ENCODE measurements around the gene CYB5B.

The CYB5B gene

DNA sequence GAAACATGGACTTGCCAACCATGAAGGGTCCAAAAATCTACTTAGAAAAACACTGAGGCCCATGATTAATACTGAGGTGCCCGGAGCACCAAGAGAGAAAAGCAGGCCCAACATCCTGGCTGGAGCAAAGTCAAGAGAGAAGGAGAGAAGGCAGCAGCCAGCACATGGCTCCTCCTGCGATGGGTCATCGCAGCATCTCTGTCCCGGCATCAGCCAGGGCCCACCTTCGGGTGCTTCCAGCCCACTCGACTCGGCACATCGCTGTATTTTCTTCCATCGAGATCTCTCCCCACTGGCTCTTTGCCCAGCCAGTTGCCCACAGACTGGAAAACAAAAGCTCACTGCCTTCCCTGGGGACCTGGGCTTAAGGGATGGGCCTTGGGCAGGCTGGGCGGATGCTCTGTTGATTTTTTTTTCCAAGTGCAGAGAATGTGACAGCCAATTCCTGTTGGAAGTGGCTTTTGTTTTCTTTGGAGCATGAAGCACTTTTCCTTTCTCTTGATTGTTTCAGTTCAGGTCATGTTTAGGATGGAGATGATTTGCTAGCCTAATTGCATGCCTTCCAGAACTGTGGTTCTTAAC is 58.1 kb downstream of the CYB5B start:
- no peak for DNase-seq (ENCODE audit: extremely low read depth in 1 of 2, low read depth in 1 of 2)

- no peak for DNase-seq (ENCODE audit: extremely low read depth in 1 of 2, low read depth in 1 of 2)
Measured at GRCh38 chr16:69483611-69484010, 59.2 kb downstream of the CYB5B start.

- no peak for DNase-seq (ENCODE audit: extremely low read depth in 1 of 2, low read depth in 1 of 2)
Measured at GRCh38 chr16:69485361-69485760, 60.9 kb downstream of the CYB5B start.

DNA sequence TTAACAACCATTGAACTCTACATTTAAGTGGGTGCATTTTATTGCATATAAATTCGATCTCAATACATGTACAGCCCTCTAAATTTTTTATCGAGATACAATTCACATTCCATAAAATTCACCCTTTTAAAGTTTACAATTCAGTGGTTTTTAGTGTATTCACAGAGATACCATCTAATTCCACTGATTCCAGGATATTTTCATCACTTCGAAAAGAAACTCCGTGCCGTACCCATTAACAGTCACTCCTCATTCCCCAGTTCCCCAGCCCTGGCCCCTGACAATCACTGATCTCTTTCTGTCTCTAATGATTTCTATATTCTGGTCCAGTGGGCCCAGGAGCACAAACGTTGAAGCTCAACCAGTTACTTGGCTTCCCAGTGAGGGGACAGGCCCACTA is 61.4 kb downstream of the CYB5B start:
- DNase-seq (ENCODE audit: extremely low read depth in 1 of 2, low read depth in 1 of 2) = no peak

- DNase-seq (ENCODE audit: extremely low read depth in 1 of 2, low read depth in 1 of 2) = no peak
Measured at GRCh38 chr16:69486272-69486671, 61.9 kb downstream of the CYB5B start.

- no peak for DNase-seq (ENCODE audit: extremely low read depth in 1 of 2, low read depth in 1 of 2)
Measured at GRCh38 chr16:69486724-69487123, 62.3 kb downstream of the CYB5B start.

DNA sequence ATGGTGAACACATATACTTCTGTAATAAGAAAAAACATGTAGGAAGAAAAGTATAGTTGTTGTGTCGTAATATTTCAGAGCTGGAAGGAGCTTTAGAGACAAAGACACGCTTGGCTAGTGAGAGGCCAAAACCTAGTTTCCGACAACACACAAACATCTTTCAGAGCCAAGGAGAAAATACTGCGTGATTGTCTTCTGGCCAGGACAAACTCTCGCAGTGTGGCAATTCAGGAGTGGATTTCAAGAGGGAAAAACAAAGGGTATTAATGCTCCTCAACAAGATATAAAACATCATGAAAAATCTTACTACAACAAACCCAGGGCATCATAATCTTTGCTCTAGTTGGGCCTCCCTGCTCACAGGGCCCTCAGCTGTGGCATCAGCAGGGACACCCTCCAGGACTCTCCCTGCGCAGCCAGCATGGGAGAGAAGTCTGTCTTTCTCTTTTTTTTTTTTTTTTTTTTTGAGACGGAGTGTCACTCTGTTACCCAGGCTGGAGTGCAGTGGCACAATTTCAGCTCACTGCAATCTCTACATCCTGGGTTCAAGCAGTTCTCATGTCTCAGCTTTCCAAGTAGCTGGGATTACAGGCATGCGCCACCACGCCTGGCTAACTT is 66.4 kb downstream of the CYB5B start:
- no peak for DNase-seq (ENCODE audit: extremely low read depth in 1 of 2, low read depth in 1 of 2)

DNA sequence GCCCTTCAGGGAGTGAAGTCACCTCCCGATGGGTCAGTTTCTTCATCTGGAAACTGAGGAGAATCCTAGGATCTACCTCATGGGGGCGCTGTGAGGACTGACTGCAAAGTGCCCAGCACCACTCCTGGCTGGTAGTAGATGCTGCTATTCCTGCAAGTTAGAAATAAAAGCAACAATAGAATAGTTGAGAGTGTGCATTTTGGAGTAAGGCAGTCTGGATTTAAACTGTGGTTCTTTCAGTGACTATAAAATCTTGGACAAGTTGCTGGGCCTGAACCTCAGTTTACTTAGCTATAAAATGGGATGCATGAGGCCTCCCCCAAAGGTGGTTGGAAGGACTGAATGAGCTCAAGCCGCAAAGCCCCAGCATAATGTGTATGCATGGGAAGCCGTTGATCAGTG is 70.6 kb downstream of the CYB5B start:
- peak in 1 of 2 donors; percentile 15 for DNase-seq (ENCODE audit: extremely low read depth in 1 of 2, low read depth in 1 of 2)

- no peak for DNase-seq (ENCODE audit: extremely low read depth in 1 of 2, low read depth in 1 of 2)
Measured at GRCh38 chr16:69495821-69496220, 71.4 kb downstream of the CYB5B start.

DNA sequence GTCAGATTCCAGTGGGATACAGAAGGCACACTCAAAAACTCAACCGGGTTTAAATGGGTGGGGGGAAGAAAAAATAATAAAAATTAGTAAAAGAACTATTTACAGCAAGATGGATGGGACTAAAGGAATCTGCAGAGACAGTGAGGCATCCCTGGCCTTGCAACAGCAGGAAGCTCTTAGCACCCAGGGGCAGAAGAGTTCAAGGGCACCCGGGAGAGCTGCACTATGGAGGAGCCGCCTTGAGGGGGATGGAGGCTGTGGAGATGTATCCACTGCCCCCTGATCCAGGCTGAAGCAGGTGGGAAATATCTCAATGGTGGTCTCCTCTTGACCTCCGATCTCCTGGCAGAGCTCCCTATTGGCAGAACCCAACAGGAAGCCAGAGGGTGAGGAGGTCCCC is 72.0 kb downstream of the CYB5B start:
- DNase-seq (ENCODE audit: extremely low read depth in 1 of 2, low read depth in 1 of 2) = no peak

DNA sequence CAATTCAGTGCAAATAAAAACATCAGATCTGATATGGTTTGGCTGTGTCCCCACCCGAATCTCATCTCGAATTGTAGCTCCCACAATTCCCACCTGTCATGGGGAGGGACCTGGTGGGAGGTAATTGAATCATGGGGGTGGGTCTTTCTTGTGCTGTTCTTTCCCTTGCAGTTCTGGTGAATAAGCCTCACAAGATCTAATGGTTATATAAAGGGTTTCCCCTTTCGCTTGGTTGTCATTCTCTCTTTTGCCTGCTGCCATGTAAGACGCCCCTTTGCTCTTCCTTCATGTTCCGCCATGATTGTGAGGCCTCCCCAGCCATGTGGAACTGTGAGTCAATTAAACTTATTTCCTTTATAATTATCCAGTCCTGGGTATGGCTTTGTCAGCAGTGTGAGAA is 72.5 kb downstream of the CYB5B start:
- DNase-seq (ENCODE audit: extremely low read depth in 1 of 2, low read depth in 1 of 2) = no peak

GRCh38 chr16:69497876-69498596 is 73.6 kb downstream of the CYB5B start:
- DNase-seq (ENCODE audit: extremely low read depth in 1 of 2, low read depth in 1 of 2) = no peak

DNA sequence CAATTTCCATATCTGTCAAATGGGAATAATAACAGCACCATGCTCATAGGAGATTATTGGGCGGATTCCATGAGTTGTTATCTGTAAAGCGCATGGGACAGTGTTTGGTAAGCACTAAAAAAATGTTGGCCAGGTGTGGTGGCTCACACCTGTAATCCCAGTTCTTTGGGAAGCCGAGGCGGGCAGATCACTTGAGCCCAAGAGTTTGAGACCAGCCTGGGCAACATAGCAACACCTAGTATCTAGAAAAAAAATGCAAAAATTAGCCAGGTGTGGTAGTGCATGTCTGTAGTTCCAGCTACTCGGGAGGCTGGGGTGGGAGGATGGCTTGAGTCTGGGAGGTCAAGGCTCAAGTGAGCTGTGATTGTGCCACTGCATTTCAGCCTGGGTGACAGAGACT is 74.5 kb downstream of the CYB5B start:
- DNase-seq (ENCODE audit: extremely low read depth in 1 of 2, low read depth in 1 of 2) = no peak

DNA sequence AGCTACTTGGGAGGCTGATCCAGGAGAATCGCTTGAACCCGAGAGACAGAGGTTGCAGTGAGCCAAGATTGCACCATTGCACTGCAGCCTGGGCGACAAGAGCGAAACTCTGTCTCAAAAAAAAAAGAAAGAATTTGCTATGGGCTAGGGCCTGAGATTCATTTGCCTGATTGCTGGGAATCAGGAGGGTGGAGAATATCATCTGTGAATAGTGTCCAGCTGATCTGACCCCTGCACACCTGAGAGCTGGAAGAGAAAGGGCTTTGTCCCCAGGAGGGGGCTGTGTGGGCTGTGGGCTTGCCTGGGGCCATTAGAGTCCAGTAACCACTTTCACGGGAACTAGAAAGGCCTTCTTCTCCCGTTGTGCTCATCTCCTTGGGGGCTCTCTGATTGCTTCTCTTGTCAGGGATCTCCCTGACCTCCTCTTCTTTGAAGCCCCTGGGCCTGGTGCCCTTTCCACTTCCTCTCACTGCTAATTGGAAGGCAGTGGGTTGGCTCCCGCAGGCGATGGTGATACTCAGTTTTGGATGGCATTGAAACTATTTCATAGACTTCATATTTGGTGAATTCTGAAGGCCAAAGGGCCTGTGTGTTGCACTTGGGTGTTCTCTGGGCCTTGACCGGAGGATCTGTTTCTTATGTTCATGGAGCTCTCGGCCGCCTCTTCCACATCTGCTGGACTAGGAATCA is 75.3 kb downstream of the CYB5B start:
- no peak for DNase-seq (ENCODE audit: extremely low read depth in 1 of 2, low read depth in 1 of 2)

GRCh38 chr16:69500496-69500895 is 76.1 kb downstream of the CYB5B start:
- no peak for DNase-seq (ENCODE audit: extremely low read depth in 1 of 2, low read depth in 1 of 2)

GRCh38 chr16:69501956-69502745 is 77.7 kb downstream of the CYB5B start:
- no peak for DNase-seq (ENCODE audit: extremely low read depth in 1 of 2, low read depth in 1 of 2)

DNA sequence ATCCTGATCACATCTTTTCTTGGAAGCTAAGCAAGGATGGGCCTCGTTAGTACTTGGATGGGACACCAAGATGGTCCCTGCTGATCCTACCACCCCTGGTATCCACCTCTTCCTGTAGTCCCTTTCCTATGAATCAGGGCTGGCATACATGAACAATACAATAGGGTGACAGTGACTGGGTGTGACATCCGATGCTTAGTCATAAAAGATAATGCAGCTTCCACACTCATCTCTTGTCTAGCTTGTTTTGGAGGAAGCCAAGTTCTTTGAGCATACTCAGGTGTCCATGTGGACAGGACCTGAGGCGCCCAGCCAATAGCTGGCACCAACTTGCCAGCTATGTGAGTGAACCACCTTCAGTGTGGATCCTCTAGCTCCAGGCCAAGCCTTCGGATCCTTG is 78.8 kb downstream of the CYB5B start:
- no peak for DNase-seq (ENCODE audit: extremely low read depth in 1 of 2, low read depth in 1 of 2)

DNA sequence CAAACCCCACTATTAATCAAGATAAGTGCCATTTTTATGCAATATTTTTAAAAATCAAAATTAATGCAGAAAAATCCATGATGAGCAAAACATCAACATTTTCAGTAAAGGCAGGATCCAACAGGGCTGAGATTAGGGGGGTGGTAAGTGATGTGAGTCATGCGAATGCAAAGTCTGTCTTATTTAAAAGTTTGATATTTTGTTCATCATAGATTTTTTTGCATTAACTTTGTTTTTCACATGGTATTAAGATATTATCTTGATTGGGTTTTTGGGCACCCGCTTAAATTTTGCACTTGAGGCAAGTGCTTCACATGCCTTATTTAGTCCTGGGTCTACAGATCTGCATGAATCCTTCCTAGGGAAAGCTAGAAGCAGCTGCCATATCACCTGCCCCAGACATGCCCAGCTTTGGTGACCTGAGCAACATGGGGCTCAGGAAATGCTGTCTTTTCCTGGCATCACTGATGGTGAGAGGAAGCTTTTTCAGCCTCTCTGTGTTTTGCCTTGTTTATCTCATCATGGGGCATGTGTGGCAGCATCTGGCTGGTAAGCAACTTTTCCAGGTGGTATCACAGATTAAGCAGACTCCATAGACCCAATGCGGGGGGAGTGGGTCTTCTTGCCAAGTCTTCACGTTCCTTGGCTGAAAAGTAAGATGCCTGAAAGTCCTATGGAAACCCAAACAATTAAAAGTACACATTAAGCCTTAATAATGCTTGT is 83.8 kb downstream of the CYB5B start:
- DNase-seq (ENCODE audit: extremely low read depth in 1 of 2, low read depth in 1 of 2) = no peak

DNA sequence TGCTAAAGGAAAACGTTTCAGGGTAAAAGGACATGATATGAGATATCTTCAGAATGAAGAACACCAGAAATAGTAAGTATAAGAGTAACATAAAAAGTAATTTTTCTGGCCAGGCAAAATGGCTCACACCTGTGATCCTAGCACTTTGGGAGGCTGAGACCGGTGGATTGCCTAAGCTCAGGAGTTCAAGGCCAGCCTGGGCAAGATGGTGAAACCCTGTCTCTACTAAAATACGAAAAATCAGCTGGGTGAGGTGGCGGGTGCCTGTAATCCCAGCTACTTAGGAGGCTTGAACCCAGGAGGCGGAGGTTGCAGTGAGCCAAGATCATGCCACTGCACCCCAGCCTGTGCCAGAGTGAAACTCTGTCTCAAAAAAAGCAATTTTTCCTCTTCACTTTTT is 84.7 kb downstream of the CYB5B start:
- DNase-seq (ENCODE audit: extremely low read depth in 1 of 2, low read depth in 1 of 2) = no peak

GRCh38 chr16:69511651-69512050 is 87.2 kb downstream of the CYB5B start:
- DNase-seq (ENCODE audit: extremely low read depth in 1 of 2, low read depth in 1 of 2) = no peak

All from stimulated activated CD8-positive, alpha-beta memory T cell treated with anti-CD3 and anti-CD28 coated beads, Interleukin-7, amount 100 ng/mL, for 48 hours (primary cell).